Measurements from ENCODE around the gene CDH12. TPM values are rescaled to one million over a fixed set of nuclear protein-coding genes. Genes with fewer than 3 reads are reported as not detected.
"Not testable (repeated sequence)": the region's sequence is repeated elsewhere in the genome, so short reads cannot be mapped to it uniquely, and the experiment has no call there.

The CDH12 gene
- total RNA-seq, 1 donor from 2014 or later: 38.4 TPM

DNA sequence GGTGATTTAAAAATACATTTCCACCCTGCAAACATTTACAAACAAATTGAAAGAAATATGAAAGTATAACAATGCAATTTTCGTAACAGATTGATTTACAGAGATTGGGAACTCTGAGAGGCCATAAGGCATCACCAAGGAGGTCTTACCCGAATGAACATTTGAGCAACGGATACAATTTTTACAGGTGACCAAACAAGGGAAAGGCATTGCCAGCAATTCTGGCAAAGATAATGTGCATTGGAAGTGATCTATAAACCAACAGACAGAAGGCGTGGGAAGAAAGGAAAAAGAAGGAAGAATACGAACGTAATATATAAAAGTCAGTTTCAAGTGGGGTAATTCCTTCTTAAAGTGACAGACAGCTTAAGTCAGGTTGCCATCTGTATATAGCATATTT, 295.9 kb downstream of the CDH12 start:
- DNase-seq: no peak

DNA sequence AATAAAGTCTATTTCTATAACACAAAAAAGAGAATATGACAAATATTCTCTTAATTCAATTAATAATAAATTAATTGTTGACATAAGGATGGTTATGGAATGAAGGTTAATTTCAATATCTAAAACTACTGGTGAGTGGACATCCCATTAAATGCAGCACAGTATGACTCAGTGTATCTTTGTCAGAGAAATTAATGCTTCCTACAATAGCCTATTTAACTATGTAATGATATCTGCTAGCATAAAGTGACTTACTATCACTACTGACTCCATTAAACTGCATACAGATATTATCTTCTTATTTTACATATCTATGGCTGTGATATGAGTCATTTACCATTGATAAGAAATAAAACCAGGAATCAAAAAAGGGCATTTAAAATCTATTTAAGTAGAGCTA, 298.7 kb downstream of the CDH12 start:
- DNase-seq: no peak

DNA sequence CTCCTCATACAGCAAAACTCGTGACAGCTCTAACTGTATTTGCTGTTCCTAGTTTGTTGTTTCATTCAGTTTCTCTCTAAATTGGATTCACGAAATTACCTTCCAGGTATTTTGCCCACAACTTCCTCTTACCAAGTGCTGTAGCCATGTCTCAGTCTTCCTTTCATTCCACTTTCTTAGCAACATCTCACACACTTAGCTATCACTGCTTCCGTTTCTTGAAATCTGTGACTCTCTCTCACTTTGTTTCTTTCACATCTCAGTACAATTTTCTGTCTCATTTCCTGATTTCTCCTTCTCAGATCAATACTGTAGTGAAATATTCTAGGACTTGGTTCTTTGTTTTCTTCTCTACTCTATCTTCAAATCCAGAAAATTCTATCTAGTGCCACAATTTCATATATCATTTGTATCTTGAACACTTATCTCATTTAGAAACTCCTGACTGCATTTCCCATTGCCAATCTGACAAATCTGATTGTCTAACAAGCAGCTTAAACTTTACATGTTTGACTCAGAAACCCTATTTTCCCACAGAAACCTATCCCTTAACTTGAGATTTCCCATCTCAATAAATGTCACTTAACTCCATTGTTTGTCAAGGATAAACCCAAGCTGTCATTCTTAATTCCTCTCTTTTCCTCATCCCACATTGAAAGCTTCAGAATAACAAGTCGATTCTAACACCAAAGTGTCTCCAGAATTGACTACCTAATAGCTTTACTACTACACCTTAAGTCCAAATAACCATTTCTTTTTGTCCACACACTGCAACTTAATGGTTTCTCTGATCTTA, 303.1 kb downstream of the CDH12 start:
- DNase-seq: no peak

DNA sequence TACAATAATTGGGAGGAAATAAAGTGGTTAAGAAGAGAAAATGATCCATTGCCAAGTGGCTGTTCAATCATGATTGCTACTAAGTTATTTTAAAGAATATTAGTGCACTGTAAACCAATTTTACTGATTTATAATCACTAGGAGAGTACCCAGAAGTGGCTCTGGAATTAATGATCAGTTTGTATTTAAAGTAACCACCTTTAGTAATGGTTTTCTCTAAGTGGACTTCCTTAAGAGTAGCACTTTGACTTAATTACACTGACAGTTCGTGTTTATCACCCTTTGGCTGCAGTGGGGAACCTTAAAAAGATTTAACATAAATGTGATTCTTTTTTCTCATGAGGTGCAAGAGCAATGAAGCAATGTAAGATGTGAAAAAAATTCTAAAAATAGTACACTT, 310.8 kb downstream of the CDH12 start:
- DNase-seq: no peak

DNA sequence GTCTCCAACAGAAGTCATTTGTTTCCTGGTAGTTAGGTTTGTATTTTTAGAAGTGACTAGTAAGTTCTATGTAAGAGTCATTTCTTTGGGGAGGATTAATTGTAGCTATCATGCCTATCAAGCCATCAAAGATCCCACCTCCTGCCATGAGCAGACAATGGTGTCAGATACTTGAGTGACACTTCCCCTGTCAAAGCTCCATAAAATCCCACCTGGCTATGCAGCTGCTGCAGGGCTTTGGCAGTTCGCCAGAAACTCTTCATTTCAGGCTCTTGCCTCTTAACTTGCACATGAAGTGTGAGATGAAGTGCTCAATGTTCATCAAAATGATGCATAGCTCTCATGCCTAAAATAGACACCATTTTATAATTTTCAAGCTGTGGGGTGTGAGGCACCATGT, 312.1 kb downstream of the CDH12 start:
- no peak for DNase-seq

DNA sequence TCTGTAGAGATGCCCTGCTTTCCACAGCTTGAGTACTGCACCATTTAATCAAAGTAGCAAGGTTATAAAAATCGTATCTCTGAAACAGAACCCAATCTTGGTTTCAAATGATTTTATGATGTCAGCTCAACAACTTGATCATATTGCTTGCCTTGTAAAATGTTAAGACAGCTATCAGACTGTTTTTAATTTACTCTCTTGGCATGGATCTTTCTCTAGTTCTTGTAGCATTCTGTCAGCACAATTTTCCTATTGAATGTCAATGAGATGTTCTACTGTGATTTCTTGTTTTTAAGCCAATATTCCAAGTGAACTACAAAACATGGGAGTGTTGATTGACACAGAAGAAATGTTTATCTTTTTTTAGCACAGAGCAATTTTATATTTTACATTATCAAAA, 313.4 kb downstream of the CDH12 start:
- no peak for DNase-seq

DNA sequence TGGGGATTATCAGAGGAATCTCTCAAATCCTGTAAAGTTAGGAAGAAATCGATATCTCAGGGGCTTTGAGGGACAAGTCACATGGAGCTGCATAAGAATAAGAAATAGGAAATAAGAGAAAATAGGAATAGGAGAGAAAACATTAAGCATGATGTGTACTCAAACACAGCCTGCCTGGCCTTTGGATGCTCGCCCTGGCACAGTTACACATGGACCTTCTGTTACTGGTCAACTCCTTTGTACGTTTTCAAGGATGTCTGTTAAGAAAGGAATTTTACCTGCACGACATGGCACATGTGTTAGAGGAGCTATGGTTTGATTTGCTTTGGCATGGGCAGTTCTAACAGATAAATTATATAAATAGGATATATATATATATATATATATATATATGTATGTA, 321.2 kb downstream of the CDH12 start:
- no peak for DNase-seq

DNA sequence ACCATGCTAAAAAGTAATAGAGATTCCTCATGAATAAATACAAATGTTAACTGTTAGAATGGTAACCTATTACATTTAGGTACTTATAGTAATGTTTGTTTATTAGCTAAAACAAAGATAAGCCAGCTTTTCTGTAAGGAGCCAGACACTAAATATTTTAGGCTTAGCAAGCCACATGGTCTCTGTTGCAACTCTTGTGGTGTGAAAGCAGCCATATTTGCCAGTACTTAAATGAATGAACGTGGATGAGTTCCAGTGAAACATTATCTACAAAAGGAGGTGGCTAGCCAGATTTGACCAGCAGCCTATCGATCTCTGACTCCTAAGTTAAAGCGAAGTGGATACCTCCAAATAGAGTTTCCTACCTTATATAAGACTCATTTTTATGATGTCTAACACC, 331.6 kb downstream of the CDH12 start:
- DNase-seq: no peak

DNA sequence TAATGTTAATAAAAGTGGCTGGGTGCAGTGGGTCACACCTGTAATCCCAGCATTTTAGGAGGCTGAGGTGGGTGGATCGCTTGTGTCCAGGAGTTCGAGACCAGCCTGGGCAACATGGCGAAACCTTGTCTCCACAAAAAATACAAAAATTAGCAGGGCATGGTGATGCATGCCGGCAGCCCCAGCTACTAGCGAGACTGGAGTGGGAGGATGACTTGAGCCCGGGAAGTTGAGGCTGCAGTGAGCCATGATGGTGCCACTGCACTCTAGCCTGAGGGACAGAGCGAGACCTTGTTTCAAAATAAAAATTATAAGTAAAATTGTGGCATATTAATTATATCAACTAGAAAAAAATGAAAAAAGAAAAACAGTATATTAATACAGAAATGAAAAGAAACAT, 336.6 kb downstream of the CDH12 start:
- DNase-seq: not testable (repeated sequence)

DNA sequence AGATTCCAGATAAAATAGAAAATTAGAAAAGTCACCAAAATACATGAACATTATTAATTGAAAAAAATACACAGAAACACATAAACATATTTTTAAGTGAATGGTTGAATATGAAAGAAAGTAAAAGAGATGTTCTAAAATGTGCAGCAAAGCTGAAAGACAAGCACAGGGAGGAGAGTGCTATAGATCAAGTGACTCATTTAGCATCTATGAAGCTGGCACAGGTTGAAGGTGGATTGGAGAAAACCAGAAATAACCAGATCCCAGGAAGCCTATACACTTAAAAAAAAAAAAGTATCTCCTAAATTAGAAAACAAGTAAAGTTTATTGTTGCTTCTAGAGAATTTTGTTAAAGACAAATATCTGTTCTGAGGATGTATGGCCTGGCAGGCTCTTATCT, 338.9 kb downstream of the CDH12 start:
- DNase-seq: no peak

DNA sequence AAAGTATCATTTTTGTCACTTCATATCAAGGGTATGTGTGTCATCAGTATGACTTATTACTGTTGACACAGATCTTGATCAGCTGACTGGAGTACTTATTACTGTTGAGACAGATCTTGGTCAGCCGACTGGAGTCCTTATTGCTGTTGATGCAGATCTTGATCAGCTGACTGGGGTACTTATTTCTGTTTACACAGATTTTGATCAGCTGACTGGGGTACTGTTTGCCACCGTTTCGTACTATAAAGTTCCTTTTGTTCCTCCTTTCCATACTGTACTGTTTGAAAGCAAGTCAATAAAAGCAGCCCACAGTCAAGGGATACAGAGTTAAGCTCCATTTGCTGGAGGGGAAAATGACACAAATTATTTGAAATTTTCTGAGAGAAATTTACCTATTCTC, 347.3 kb downstream of the CDH12 start:
- DNase-seq: no peak

DNA sequence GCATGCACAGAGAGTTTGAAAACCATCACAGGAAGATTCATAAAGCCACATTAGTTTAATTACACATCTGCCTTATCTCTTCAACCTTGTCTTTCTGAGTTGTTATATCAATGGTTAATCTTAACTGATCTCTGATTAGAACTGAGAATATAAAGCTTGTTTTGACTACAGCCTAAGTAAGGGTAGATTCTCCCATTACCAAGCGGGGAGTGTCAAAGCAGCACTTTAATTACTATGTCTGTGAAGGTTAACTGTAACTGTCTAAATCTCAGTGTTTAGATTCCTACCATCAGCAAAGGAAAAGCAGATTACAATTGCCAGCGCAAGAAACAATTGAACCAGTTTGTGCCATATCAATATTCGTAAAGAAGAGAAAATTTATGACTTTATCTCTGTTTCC, 348.7 kb downstream of the CDH12 start:
- DNase-seq: no peak

DNA sequence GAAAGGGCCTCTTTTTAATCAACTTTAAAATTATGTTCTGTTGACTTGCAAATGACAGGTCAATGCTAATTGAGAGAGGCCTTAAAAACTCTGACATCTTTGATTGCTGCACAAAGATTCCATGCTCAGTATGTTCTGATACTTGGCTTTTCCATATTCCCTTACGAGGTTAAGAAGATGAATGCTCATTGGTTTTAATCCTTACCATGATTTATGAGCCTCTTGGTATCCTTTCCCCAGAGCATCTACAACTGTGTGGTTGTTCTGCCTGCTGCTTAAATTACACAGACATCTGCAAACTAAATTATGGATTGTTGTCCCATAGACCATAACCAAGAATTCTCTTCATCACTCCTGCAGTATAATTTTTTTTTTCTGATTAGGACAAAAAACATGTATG, 352.6 kb downstream of the CDH12 start:
- no peak for DNase-seq

DNA sequence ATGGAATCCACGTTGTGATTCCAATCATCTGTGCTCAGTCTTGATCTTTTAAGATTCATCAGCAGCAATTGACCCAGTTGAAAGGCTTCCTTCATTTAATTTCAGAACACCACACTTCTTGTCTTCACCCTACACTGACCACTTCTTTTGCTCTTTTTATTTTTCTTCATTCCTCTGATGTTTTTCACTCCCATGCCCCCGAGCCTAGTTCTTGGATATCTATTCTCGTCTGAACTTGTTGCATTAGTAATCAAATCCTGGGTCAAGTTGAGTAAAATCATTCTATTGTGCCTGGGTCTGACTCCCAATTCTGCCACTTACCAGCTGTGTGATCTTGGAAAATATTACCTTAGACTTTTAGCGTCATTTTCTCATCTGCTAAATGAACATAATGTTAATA, 356.5 kb downstream of the CDH12 start:
- DNase-seq: no peak

DNA sequence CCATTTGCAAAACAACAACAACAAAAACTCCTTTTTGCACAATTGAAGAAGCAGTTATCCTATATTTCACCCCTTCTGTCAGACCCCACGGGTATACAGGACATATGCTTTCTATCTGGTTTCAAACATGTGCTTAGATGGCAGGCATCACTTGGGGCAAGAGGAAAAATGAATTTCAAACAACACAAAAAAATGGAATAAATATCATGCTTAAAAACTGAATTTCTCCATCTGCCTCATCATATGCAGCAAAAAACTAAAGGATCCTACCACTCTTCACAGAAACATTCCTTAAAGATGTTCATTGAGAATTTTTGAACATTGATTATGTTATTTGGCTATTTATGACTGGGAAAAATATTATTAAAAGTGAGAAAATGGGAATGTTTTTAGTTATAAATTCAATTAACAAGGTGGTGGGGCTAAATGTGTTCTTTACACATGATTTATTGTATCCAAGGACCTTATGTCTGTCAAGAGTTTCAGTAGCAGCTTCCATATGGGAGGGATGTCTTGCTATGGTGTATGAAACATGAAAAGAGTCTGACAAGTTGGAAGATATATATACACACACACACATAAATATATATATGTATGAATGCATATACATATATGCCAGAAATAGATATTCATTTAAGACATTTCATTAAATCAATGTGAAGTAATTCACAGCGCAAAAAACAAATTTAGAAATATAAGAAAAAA, 358.0 kb downstream of the CDH12 start:
- no peak for DNase-seq

DNA sequence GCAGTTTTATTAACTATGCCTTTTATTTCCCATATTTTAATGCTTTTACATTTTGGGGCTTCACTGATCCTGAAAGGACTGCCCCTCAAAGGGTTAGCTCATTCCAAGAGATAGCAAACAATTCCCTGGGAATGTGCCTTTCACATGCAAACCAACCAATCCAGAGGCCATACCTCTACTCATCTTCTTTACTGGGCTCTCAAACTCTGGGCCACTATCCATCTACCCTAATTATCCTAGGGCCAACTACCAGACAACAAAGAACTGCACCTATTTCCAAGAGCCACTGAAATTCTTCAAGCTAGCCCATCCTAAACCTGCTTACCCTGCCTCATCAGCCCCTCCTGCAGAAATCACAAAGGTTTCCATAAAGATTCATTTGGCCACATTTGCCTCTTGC, 364.7 kb downstream of the CDH12 start:
- DNase-seq: no peak

DNA sequence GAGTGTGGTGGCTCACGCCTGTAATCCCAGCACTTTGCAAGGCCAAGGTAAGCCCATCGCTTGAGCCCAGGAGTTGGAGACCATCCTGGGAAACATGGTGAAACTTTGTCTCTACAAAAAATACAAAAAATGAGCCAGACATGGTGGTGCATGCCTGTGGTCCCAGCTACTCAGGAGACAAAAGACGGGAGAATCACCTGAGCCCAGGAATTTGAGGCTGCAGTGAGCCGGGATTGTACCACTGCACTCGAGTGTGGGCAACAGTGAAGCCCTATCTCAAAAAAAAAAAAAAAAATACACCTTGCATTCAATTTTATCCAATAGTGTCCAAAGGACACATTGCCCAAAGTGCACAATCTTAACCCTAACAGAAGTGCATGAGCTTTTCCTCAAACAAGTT, 372.8 kb downstream of the CDH12 start:
- no peak for DNase-seq

DNA sequence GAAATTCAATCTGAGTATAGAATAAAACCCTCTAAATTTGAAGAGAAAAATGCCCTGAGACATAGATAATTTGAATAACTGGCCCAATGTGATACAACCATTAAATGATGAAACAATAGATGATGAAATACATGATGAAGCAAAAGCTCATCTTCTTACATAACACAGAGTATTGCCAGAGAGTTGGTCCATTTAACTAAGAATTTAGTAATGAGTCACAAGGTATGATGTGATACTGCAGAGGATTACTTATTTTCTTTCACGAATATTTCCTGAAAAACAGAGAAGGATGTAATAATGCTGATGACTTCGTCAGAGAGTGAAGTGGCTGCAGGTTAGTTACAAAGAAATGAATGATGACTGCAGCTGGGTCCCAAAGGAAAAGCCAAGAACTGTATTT, 379.3 kb downstream of the CDH12 start:
- no peak for DNase-seq

DNA sequence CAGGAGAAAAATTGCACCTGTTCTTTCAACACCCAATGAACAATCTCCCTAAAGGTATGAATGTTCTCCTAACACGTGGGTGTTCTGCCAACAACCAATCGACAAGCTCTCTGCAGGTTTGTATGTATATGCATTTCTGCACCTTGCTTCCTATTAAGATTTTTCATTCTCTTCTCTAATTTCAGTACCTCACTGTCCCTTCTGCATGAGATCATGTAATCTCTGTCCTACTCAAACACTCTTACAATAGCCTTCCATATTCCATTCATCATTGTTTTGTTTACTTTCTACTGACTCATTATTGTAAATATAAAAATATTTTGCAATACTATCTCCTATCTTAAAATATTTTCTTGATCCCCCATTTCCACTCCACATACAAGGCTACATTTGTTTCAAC, 382.0 kb downstream of the CDH12 start:
- no peak for DNase-seq

DNA sequence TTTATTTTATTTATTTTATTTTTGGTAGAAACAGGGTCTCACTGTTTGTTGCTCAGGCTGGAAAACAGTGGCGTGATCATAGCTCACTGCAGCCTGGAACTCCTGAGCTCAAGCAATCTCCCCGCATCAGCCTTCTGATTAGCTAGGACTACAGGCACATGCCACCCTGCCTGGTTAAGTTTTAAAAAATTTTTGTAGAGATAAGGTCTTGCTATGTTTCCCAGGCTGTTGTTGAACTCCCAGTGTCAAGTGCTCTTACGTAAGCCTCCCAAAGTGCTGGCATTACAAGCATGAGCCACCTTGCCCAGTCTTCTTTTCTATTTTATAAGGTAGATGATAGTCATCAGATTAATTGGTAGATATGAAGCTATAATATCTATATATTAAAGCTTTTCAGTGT, 382.7 kb downstream of the CDH12 start:
- DNase-seq: no peak

DNA sequence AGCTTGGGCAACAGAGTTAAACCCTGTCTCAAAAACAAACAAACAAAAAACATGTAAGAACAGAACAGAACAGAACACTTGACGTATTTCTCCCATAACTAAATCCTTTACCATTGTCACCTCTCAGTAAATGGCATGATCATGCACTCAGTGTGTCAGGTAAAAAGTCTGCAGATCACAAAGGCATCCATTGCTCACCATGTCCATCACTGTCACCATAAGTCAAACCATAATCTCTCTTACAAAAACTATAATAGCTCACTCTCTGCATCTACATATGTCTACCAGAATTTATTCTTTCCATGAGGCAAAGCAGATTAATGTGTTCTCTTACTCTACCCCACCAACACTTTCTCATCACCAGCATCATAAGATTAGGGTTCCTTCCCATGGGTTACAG, 387.5 kb downstream of the CDH12 start:
- no peak for DNase-seq

DNA sequence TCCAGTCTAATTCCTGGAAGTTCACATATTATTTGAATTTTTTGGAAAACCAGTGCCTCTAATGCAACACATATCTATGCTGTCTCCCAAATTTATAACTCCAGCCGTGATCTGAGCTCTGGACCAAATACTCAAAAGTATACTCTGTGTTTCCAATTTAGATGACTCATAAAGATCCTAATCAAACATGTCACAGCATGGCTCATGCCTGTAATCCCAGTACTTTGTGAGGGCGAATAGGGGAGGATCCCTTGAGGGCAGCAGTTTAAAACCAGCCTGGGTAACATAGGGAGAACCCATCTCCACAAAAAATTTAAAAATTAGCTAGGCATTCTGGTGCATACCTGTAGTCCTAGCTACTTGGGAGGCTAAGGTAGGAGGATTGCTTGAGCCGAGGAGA, 388.0 kb downstream of the CDH12 start:
- no peak for DNase-seq

DNA sequence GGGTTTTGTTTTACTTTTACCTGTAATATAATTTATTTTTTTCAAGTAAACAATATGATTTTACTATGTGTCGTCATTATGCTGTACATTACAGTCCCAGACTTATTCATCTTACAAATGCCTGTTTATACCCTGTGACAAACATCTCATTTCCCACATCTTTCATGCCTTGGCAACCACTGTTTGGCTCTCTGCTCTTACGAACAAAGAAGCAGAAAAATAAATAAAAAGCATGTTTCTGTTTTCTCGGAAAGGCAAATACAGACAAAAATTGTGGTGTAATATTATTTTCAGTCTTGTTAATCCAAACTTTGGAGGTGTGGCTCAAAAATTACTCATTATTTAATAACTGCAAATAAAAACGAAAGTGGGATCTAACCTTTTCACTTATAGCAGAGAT, 393.0 kb downstream of the CDH12 start:
- DNase-seq: no peak

DNA sequence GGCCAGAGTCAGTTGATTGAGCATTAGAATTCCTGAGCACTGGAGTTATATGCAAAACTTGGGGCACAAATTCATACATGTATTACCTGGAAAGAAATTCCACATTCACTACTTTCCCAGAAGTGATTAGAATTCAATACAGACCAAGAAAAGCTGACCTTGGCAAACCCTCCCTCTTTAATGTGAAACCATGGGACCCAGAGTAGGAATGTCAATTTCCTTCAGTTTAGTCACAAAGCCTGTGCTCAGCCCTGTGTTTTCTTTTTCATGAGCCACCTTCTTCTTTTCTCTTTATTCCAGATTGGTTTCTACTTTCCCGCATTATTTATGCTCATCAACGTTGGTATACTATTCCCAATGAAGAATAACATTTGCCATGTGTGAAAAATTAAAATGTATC, 420.2 kb downstream of the CDH12 start:
- DNase-seq: no peak

Data from occipital lobe (tissue), 2 donors.